Fibroblast of skin of left biceps (primary cell): ENCODE measurements around the gene PDE4D.

Source experiments
- DNase-seq, 2 experiments: peaks; one replicate each; pipeline ENCODE4 v3.0.0-alpha.2; 2013; ENCODE audit warnings: low read depth in 2 of 2

Gene PDE4D

DNA sequence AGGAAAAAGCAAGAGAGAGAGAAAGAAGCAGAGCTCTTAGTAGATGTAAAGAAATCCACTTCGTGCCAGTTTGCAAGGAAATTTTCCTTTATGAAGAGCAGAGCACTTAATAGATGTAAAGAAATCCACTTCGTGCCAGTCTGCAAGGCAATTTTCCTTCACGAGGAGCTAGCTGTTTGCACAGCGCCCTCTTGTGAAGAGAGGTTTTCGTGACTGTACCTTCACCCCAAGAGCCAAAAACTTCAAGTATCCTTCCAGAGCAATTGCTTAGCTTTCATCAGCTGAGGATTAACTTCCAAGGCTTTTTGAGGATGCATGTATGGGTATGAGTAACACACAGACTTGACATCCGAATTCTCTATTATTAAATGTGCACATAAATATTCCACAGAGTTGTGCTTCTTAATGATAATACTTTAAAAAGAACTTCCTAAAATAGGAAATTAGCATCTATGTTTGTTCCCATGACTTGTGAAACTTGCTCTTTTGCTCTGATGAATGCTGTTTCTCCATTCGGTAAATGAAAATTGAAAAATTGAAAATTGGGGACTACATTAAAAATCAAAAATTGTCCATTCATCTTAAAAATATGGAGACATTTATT lies 525.6 kb downstream of the PDE4D start:
- peak; percentile 26 to 33 for DNase-seq

GRCh38 chr5:59366784-59367183 lies 526.7 kb downstream of the PDE4D start:
- DNase-seq = no peak

GRCh38 chr5:59362438-59362837 lies 531.1 kb downstream of the PDE4D start:
- no peak for DNase-seq

GRCh38 chr5:59361454-59361853 lies 532.1 kb downstream of the PDE4D start:
- DNase-seq = no peak

DNA sequence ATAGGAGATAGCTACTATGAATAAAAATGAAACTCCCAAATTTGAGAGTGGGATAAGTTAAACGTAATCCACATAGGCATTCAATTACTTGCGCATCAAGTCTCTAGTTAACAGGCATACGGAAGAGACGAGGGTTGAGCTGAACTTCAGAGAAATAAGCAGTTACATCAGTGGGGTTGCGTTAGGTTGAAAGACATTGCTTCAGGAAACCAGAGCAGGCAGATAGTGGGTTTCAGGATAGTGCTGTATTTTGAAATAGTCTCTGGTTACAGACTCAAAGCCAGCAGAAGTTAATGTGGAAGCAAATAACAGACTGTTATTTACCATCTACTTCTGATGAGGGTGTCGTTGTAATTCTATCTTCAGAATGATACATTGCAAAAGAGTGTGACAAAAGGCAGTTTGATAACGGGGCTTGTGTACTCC lies 533.4 kb downstream of the PDE4D start:
- no peak for DNase-seq

GRCh38 chr5:59358005-59358861 lies 535.3 kb downstream of the PDE4D start:
- no peak for DNase-seq

GRCh38 chr5:59357381-59357977 lies 536.0 kb downstream of the PDE4D start:
- DNase-seq = no peak

GRCh38 chr5:59356813-59357380 lies 536.6 kb downstream of the PDE4D start:
- no peak for DNase-seq

DNA sequence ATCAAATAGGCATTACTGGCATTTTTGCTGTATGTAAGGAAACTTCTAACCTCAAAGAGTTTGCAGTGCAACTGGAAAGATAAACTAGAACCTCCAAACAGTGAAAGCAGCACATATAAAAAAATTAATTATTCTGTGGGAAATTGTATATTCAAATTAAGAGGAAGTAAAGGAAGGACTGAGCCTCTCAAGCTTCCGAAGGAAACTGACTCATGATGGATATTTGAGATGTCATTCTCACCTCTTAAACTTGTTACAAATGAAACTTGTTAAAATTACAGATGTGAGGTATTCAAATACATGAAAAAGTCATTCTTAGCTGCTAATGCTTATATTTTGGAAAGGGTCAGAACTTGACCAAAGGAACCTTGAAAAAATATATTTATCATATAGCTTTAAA lies 538.7 kb downstream of the PDE4D start:
- DNase-seq = no peak

DNA sequence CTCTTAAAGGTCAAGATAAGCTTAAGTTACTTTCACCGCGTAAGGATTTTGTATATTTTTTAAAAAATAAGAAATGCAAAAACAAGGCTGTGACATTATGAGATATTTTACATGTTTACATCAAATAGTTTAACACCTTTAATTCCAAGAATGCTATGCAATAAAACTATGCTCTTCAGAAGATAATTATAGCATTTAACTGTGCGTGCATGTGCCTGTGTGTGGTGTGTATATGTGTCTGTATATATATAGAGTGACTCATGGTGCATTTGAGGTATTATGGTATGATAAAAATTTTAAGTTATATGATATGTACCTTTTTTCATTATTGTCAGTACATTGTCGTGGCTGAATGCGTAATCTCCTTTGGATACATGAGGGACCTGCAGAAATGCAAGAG lies 539.3 kb downstream of the PDE4D start:
- no peak for DNase-seq

GRCh38 chr5:59351076-59351794 lies 542.3 kb downstream of the PDE4D start:
- no peak for DNase-seq

- DNase-seq = no peak
These were observed 545.3 kb downstream of the PDE4D start for GRCh38 chr5:59348189-59348588.

- DNase-seq = no peak
These were observed 546.5 kb downstream of the PDE4D start for GRCh38 chr5:59346982-59347381.

DNA sequence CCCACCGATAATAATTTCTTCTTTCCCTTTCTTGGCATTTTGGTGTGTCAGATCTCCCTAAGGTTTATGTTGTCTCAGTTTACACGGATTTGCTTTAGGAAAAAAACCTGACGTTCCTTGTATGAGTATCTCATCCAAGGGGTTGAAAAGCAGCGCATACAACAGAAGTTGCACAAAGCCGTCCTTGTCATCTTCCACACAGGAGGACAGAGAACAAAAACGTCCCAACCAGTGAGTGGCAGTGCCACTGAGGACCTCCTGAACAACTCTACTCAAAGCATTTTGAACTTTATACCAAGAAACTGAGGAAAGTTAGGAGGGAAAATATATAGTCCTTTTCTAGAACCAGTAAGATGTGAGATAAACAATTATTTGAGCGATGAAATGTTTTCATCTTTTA lies 547.0 kb downstream of the PDE4D start:
- no peak for DNase-seq

- DNase-seq = no peak
These were observed 551.3 kb downstream of the PDE4D start for GRCh38 chr5:59342181-59342580.

DNA sequence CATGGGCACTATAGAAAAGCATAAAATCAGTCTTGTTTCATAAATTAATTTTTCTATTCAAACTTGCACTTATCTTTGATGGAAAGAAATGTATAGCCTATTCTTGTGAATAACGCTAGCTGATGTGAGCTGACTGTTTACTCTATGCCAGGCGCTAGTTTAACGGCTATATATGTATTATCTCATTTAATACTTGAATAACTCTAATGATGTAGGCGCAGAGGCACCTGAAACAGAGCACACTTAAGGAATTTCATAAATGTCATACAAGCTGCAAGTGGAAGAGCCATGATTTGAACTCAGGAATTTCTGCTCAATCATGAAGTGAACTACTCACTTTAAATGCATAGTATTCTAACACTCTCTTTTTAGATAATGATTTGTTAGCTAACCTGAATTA lies 551.8 kb downstream of the PDE4D start:
- DNase-seq = no peak

DNA sequence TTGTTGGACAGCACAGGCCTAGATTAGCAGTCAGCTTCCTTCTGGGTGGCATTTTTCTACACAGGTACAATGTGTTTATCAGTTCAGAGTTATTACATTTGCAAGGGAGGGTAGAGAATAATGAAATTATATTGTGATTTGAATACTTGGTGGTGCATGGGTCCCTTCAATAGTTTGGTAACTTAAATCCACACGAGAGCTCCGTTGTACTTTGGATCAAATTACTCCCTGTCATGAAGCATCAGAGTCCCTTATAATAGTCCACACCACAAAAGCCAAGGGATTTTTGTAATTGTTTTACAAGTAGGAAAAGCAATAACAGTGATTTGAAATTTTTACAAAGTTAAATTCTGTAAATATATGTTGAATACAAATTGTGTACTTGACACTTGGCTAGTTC lies 552.4 kb downstream of the PDE4D start:
- DNase-seq = no peak

DNA sequence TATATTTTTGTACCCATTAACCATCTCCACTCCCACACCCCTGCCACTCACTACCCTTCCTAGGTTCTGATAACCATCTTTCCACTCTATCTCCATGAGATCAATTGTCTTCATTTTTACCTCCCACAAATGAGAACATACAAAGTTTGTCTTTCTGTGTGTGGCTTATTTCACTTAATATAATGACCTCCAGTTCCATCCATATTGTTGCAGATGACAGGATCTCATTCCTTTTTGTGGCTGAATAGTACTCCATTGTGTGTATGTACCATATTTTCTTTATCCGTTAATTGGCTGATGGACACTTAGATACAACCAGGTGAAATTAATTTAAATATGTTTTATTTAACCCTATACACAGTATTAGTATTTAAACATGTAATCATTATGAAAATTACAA lies 552.9 kb downstream of the PDE4D start:
- DNase-seq = no peak

DNA sequence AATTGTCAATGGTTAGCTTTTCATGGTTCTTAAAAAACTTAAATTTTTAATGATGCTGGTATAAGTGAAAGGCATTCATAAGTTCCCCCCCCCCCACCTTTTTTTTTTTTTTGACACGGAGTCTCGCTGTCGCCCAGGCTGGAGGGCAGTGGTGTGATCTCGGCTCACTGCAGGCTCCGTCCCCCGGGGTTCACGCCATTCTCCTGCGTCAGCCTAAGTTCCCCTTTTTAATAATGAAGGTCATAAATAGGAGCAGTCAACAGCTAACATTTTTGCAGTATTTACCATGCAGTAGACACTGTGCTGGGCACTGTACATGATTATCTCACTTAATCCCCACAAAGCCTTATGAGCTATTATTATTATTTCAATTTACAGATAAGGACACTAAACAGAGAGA lies 556.3 kb downstream of the PDE4D start:
- DNase-seq = no peak

DNA sequence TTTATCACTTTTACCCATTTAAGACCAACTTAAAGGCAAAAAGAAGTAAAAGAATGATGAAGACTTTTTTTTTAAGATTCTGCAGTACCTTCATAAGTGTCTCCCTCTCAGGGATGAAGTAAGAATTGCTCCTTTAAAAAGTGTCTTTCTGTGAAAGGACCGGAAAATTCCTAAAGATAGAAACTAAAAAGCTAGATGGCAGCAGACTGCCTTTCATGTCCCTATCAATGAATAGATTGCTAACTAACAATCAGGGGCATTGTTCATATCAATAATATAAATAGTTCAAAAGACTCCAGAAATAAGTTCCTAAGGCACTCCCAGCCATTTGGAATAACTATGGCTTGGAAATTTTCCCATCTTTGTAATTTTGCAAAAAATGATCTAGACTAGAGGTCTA lies 558.0 kb downstream of the PDE4D start:
- DNase-seq = no peak

GRCh38 chr5:59333416-59333815 lies 560.1 kb downstream of the PDE4D start:
- DNase-seq = no peak
